Measurements from ENCODE around the gene NXPH3. TPM values are rescaled to one million over a fixed set of nuclear protein-coding genes. Genes with fewer than 3 reads are reported as not detected.

NXPH3 gene
- total RNA-seq, 5 donors from 2014 or later (not counting 1 experiment from before 2014, with no cell fraction given) = not detected

- Histone ChIP-seq H3K4me3 (ENCODE audit: control insufficient read depth in 1 of 2, extremely low read depth in 1 of 2, low read length in 1 of 2) (no peak overlapping the region), H3K27ac (ENCODE audit: low read length) (no peak overlapping the region), H3K9me3 (no peaks in the 10 kb centered on the region), H3K4me1 (ENCODE audit: control insufficient read depth in 1 of 2, extremely low read depth in 1 of 2, insufficient read depth in 2 of 2, low read length in 2 of 2) (no peaks in the 10 kb centered on the region), H3K36me3 (ENCODE audit: control insufficient read depth in 2 of 2, extremely low read depth in 1 of 2, insufficient read depth in 1 of 2, low read length in 1 of 2) (peaks cover 7 to 30% of the 10 kb centered on the region in 2 donors), H3K27me3 (replicated peaks in 1 of 2; ENCODE audit: control insufficient read depth in 2 of 2, extremely low read depth in 1 of 2, insufficient read depth in 2 of 2, low read length in 1 of 2) (no peaks in the 10 kb centered on the region)
- Mint-ChIP-seq H3K9me3 (no peaks in the 10 kb centered on the region), H3K36me3 (peaks cover 33% of the 10 kb centered on the region), H3K4me3 (no peak overlapping the region), H3K4me1 (peaks cover 0 to 6% (median 1%) of the 10 kb centered on the region in 3 donors), H3K27ac (no peak overlapping the region), H3K27me3 (no peaks in the 10 kb centered on the region)
- no CpG with 5 or more reads among the region's 3 CpGs for WGBS (ENCODE audit: insufficient coverage)
- ATAC-seq (replicated peaks in 1 of 4) (no peak), DNase-seq (no peak)
- CTCF ChIA-PET = no interaction called here
- POLR2A ChIA-PET = no interaction called here
Observed at GRCh38 chr17:49592263-49592662, 16.6 kb downstream of the NXPH3 start.

GRCh38 chr17:49595328-49595727 is 19.7 kb downstream of the NXPH3 start:
- Mint-ChIP-seq H3K9me3 (no peaks in the 10 kb centered on the region), H3K4me1 (no peaks in the 10 kb centered on the region), H3K27ac (no peak overlapping the region), H3K4me3 (no peak overlapping the region), H3K27me3 (no peaks in the 10 kb centered on the region), H3K36me3 (peaks cover 61% of the 10 kb centered on the region)
- H3K36me3 ChIP-seq (ENCODE audit: control insufficient read depth in 2 of 2, extremely low read depth in 1 of 2, insufficient read depth in 1 of 2, low read length in 1 of 2) = peaks cover 11 to 59% of the 10 kb centered on the region in 2 donors
- DNase-seq (no peak), ATAC-seq (replicated peaks in 1 of 4) (no peak)
- H3K27ac ChIP-seq (ENCODE audit: low read length) = no peak overlapping the region
- no peak overlapping the region for H3K4me3 ChIP-seq (ENCODE audit: control insufficient read depth in 1 of 2, extremely low read depth in 1 of 2, low read length in 1 of 2)
- WGBS (ENCODE audit: insufficient coverage) = 100% methylated on average over 3 of the region's 4 CpGs
- no peaks in the 10 kb centered on the region for H3K4me1 ChIP-seq (ENCODE audit: control insufficient read depth in 1 of 2, extremely low read depth in 1 of 2, insufficient read depth in 2 of 2, low read length in 2 of 2)
- CTCF ChIA-PET = no interaction called here
- POLR2A ChIA-PET = no interaction called here
- no peaks in the 10 kb centered on the region for H3K27me3 ChIP-seq (replicated peaks in 1 of 2; ENCODE audit: control insufficient read depth in 2 of 2, extremely low read depth in 1 of 2, insufficient read depth in 2 of 2, low read length in 1 of 2)
- H3K9me3 ChIP-seq = no peaks in the 10 kb centered on the region

- H3K36me3 Mint-ChIP-seq = peaks cover 63% of the 10 kb centered on the region
- peaks cover 12 to 66% of the 10 kb centered on the region in 2 donors for H3K36me3 ChIP-seq (ENCODE audit: control insufficient read depth in 2 of 2, extremely low read depth in 1 of 2, insufficient read depth in 1 of 2, low read length in 1 of 2)
Observed at GRCh38 chr17:49595980-49596379, 20.3 kb downstream of the NXPH3 start.

GRCh38 chr17:49596613-49597244 is 21.1 kb downstream of the NXPH3 start:
- peaks cover 11 to 73% of the 10 kb centered on the region in 2 donors for H3K36me3 ChIP-seq (ENCODE audit: control insufficient read depth in 2 of 2, extremely low read depth in 1 of 2, insufficient read depth in 1 of 2, low read length in 1 of 2)

More at GRCh38 chr17:49595980-49596379, 20.3 kb downstream of the NXPH3 start:
- no peak overlapping the region for H3K4me3 ChIP-seq (ENCODE audit: control insufficient read depth in 1 of 2, extremely low read depth in 1 of 2, low read length in 1 of 2)
- H3K4me1 ChIP-seq (ENCODE audit: control insufficient read depth in 1 of 2, extremely low read depth in 1 of 2, insufficient read depth in 2 of 2, low read length in 2 of 2) = no peaks in the 10 kb centered on the region
- Mint-ChIP-seq H3K27me3 (no peaks in the 10 kb centered on the region), H3K4me3 (no peak overlapping the region), H3K9me3 (no peaks in the 10 kb centered on the region), H3K27ac (no peak overlapping the region), H3K4me1 (no peaks in the 10 kb centered on the region)
- CTCF ChIA-PET = no interaction called here
- DNase-seq (no peak), ATAC-seq (replicated peaks in 1 of 4) (no peak)
- H3K27ac ChIP-seq (ENCODE audit: low read length) = no peak overlapping the region
- no peaks in the 10 kb centered on the region for H3K27me3 ChIP-seq (replicated peaks in 1 of 2; ENCODE audit: control insufficient read depth in 2 of 2, extremely low read depth in 1 of 2, insufficient read depth in 2 of 2, low read length in 1 of 2)
- H3K9me3 ChIP-seq = no peaks in the 10 kb centered on the region
- POLR2A ChIA-PET = no interaction called here
- WGBS (ENCODE audit: insufficient coverage) = 100% methylated on average over 2 of the region's 4 CpGs

GRCh38 chr17:49597436-49597835 is 21.8 kb downstream of the NXPH3 start:
- H3K4me1 Mint-ChIP-seq = no peaks in the 10 kb centered on the region
- H3K36me3 Mint-ChIP-seq = peaks cover 66% of the 10 kb centered on the region
- CTCF ChIA-PET = interaction anchor here in 1 of 2 donors (0.6 to 1.1 kb wide), 2 partner anchors 19 to 40 kb away, joined by 3 read pairs; no protein-coding TSS in a partner anchor
- H3K27me3 Mint-ChIP-seq = no peaks in the 10 kb centered on the region
- POLR2A ChIA-PET = interaction anchor here (0.5 to 0.6 kb wide), 4 partner anchors 89 to 422 kb away, joined by 3 to 13 read pairs (median 4); no protein-coding TSS in a partner anchor
- no peaks in the 10 kb centered on the region for H3K27me3 ChIP-seq (replicated peaks in 1 of 2; ENCODE audit: control insufficient read depth in 2 of 2, extremely low read depth in 1 of 2, insufficient read depth in 2 of 2, low read length in 1 of 2)
- WGBS (ENCODE audit: insufficient coverage) = 95% methylated on average over 3 of the region's 4 CpGs
- no peaks in the 10 kb centered on the region for H3K9me3 ChIP-seq
- H3K27ac Mint-ChIP-seq = peak overlapping the region in 1 of 2 donors; percentile 48
- H3K9me3 Mint-ChIP-seq = no peaks in the 10 kb centered on the region
- H3K4me1 ChIP-seq (ENCODE audit: control insufficient read depth in 1 of 2, extremely low read depth in 1 of 2, insufficient read depth in 2 of 2, low read length in 2 of 2) = no peaks in the 10 kb centered on the region
- H3K4me3 Mint-ChIP-seq = no peak overlapping the region
- no peak for DNase-seq
- H3K4me3 ChIP-seq (ENCODE audit: control insufficient read depth in 1 of 2, extremely low read depth in 1 of 2, low read length in 1 of 2) = no peak overlapping the region
- no peak overlapping the region for H3K27ac ChIP-seq (ENCODE audit: low read length)
- H3K36me3 ChIP-seq (ENCODE audit: control insufficient read depth in 2 of 2, extremely low read depth in 1 of 2, insufficient read depth in 1 of 2, low read length in 1 of 2) = peaks cover 11 to 77% of the 10 kb centered on the region in 2 donors
- no peak for ATAC-seq (replicated peaks in 1 of 4)

More at GRCh38 chr17:49596613-49597244, 21.1 kb downstream of the NXPH3 start:
- Histone ChIP-seq H3K4me3 (ENCODE audit: control insufficient read depth in 1 of 2, extremely low read depth in 1 of 2, low read length in 1 of 2) (no peak overlapping the region), H3K27me3 (replicated peaks in 1 of 2; ENCODE audit: control insufficient read depth in 2 of 2, extremely low read depth in 1 of 2, insufficient read depth in 2 of 2, low read length in 1 of 2) (no peaks in the 10 kb centered on the region), H3K9me3 (no peaks in the 10 kb centered on the region), H3K27ac (ENCODE audit: low read length) (no peak overlapping the region), H3K4me1 (ENCODE audit: control insufficient read depth in 1 of 2, extremely low read depth in 1 of 2, insufficient read depth in 2 of 2, low read length in 2 of 2) (no peaks in the 10 kb centered on the region)
- 90% methylated on average over 3 of the region's 6 CpGs for WGBS (ENCODE audit: insufficient coverage)
- no peaks in the 10 kb centered on the region for H3K27me3 Mint-ChIP-seq
- no peaks in the 10 kb centered on the region for H3K9me3 Mint-ChIP-seq
- no peaks in the 10 kb centered on the region for H3K4me1 Mint-ChIP-seq
- no peak overlapping the region for H3K27ac Mint-ChIP-seq
- DNase-seq (no peak), ATAC-seq (replicated peaks in 1 of 4) (no peak)
- CTCF ChIA-PET = interaction anchor here in 1 of 2 donors (0.6 to 1.1 kb wide), 2 partner anchors 18 to 39 kb away, joined by 3 read pairs; no protein-coding TSS in a partner anchor
- peaks cover 65% of the 10 kb centered on the region for H3K36me3 Mint-ChIP-seq
- POLR2A ChIA-PET = interaction anchor here in 1 of 2 donors (0.6 kb wide), 1 partner anchor 97 kb away, joined by 4 read pairs; no protein-coding TSS in a partner anchor
- H3K4me3 Mint-ChIP-seq = no peak overlapping the region

GRCh38 chr17:49597928-49598655 is 22.4 kb downstream of the NXPH3 start:
- Histone ChIP-seq H3K9me3 (no peaks in the 10 kb centered on the region), H3K27ac (ENCODE audit: low read length) (no peak overlapping the region), H3K36me3 (ENCODE audit: control insufficient read depth in 2 of 2, extremely low read depth in 1 of 2, insufficient read depth in 1 of 2, low read length in 1 of 2) (peaks cover 11 to 80% of the 10 kb centered on the region in 2 donors), H3K27me3 (replicated peaks in 1 of 2; ENCODE audit: control insufficient read depth in 2 of 2, extremely low read depth in 1 of 2, insufficient read depth in 2 of 2, low read length in 1 of 2) (no peaks in the 10 kb centered on the region), H3K4me3 (ENCODE audit: control insufficient read depth in 1 of 2, extremely low read depth in 1 of 2, low read length in 1 of 2) (no peak overlapping the region), H3K4me1 (ENCODE audit: control insufficient read depth in 1 of 2, extremely low read depth in 1 of 2, insufficient read depth in 2 of 2, low read length in 2 of 2) (no peaks in the 10 kb centered on the region)
- ChIA-PET CTCF (interaction anchor here in 1 of 2 donors (0.7 to 1.1 kb wide), 2 partner anchors 41 to 111 kb away, joined by 3 read pairs; no protein-coding TSS in a partner anchor), POLR2A (interaction anchor here in 1 of 2 donors (0.6 kb wide), 1 partner anchor 88 kb away, joined by 4 read pairs; no protein-coding TSS in a partner anchor)
- 80% methylated on average over 1 of the region's 8 CpGs for WGBS (ENCODE audit: insufficient coverage)
- Mint-ChIP-seq H3K4me1 (no peaks in the 10 kb centered on the region), H3K27me3 (no peaks in the 10 kb centered on the region), H3K4me3 (no peak overlapping the region), H3K9me3 (no peaks in the 10 kb centered on the region), H3K36me3 (peaks cover 68% of the 10 kb centered on the region), H3K27ac (no peak overlapping the region)
- no peak for ATAC-seq (replicated peaks in 1 of 4)
- DNase-seq = no peak
